DMS114 treated with DMSO at 0.1 percent for 48 hours (cell line): ENCODE data around the gene FCN3.

ENCODE experiments used
- DNase-seq: peaks from one replicate; lab custom pipeline; 2025; ENCODE audit not compliant: unreplicated experiment; lab: John Stamatoyannopoulos, UW

The FCN3 gene

GRCh38 chr1:27360159-27361043, 14.2 kb downstream of the FCN3 start:
- DNase-seq = no peak

DNA sequence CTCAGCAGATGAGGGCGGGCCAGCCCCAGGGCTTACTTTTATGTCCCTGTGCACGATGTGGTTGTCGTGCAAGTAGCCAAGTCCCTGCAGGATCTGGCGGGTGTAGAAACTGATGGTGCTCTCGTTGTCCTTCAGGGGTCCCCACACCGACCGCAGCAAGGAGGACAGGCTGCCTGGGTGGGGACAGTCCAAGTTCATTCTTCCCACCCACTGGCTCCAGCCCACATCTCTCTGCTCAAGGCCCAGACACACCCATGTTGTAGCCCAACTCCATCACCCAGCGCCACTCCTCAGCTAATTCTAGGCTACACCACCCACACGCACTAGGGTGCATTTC, 14.8 kb downstream of the FCN3 start:
- no peak for DNase-seq

- no peak for DNase-seq
Observed at GRCh38 chr1:27358928-27359313, 15.7 kb downstream of the FCN3 start.

DNA sequence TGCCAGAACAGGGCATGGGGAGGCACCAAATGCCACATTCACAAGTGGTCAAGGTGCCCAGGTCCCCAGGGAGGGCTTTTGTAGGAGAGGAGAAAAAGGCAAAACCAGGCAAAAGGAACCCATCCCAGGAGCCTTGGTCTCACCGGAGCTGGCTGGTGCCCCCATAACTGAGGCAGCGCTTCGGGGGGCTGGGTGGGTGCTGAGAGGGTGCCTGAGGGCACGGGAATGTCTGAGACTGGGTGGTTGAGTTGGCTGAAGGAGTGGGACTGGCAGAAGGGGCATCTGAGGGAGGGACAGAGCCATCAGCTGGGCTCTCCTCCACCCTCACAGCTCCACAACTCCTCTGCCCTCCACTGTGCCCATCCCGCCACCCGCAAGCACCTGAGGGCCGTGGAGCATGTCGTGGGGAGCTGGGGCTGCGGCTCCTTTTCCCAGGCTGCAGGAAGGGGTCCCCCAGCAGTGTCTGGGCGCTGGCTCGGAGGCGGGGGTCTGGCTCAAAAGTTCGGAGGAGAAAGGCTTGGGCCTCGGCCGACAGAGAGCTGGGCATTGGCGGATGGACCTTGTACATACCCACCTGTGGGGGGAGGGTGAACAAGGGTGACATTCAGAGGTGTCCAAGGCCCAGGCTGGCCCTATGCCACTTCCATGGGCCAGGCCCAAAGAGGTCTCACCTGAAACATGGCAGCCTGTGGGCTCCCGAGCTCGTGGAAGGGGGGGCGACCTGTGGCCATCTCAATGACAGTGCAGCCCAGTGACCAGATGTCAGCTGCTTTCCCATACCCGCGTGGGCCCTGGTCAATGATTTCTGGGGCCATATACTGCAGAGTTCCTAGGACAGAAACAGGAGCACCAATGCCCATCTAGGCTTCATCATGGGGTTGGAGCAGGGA, 16.3 kb downstream of the FCN3 start:
- DNase-seq = no peak

DNA sequence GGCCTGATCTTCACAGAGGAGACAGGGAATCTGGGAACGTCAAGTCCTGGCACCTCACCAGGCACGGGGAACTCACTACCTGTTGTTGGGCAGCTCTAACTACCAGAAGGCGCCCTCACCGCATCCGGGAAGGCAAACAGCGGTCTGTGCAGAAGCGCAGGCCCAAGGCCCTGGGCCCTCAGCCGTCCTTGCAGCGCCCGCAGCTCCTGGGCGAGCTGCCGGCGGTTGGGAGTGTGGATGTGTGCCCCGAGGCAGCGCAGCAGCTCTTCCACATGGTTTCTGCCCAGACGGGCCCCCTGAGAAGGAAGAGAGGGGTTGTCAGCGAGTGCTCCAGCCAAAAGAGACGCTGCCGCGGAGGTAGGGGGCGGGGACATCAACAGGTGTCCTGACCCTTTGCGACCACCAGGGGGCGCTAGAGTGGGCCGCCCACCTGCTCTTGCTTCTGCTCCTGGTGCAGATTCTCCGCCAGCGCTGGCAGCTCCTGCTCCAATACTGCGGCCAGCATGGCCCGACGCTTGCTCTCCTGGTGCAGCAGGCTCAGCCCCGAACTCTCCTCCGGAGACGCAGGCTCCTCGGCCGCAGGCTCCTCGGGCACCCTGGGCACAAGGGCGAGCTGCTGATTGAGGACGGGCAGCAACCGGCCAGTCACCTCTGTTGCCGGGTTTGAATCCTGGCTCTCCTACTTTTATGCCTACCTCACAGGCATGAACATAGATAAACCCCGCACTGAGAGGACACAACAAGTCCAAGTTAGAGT, 17.2 kb downstream of the FCN3 start:
- peak; percentile 14 for DNase-seq

GRCh38 chr1:27356619-27357280, 17.9 kb downstream of the FCN3 start:
- no peak for DNase-seq

- DNase-seq = no peak
Observed at GRCh38 chr1:27356277-27356618, 18.4 kb downstream of the FCN3 start.

- DNase-seq = no peak
Observed at GRCh38 chr1:27355683-27356082, 18.9 kb downstream of the FCN3 start.

GRCh38 chr1:27353629-27354028, 21.0 kb downstream of the FCN3 start:
- DNase-seq = no peak

GRCh38 chr1:27353166-27353565, 21.5 kb downstream of the FCN3 start:
- DNase-seq = no peak

- DNase-seq = no peak
Observed at GRCh38 chr1:27351541-27352107, 23.0 kb downstream of the FCN3 start.

GRCh38 chr1:27350663-27351540, 23.7 kb downstream of the FCN3 start:
- no peak for DNase-seq

GRCh38 chr1:27349784-27350662, 24.6 kb downstream of the FCN3 start:
- DNase-seq = no peak

- no peak for DNase-seq
Observed at GRCh38 chr1:27348861-27349783, 25.5 kb downstream of the FCN3 start.

GRCh38 chr1:27346991-27347624, 27.5 kb downstream of the FCN3 start:
- DNase-seq = no peak

GRCh38 chr1:27346357-27346756, 28.3 kb downstream of the FCN3 start:
- DNase-seq = no peak

- no peak for DNase-seq
Observed at GRCh38 chr1:27345272-27345671, 29.4 kb downstream of the FCN3 start.
